GM12874 (cell line): Measurements from ENCODE around the gene MTCL3.

Source experiments
- CTCF ChIP-seq: IDR thresholded peaks from 2 replicates; pipeline ENCODE4 v1.5.1; 2011; ENCODE audit warnings: low read depth, mild to moderate bottlenecking, control low read depth, low read length, moderate library complexity; ENCODE audit not compliant: insufficient read depth

The MTCL3 gene

GRCh38 chr6:127518710-127519468 lies at the start of gene MTCL3:
Gene MTCL3 (minus strand): TSS chr6:127519335.
- TF ChIP-seq CTCF, result no peak

GRCh38 chr6:127567476-127567875 lies 48.3 kb upstream of the MTCL3 start:
- TF ChIP-seq CTCF, result no peak

- TF ChIP-seq CTCF, result no peak
These were observed 47.5 kb upstream of the MTCL3 start for GRCh38 chr6:127566651-127567050.

- TF ChIP-seq CTCF, result no peak
These were observed 47.0 kb upstream of the MTCL3 start for GRCh38 chr6:127566119-127566518.

- TF ChIP-seq CTCF, result no peak
These were observed 45.6 kb upstream of the MTCL3 start for GRCh38 chr6:127564761-127565160.

- TF ChIP-seq CTCF, result no peak
These were observed 42.5 kb upstream of the MTCL3 start for GRCh38 chr6:127561660-127562059.

- TF ChIP-seq CTCF, result 0 out of 2 replicates have a peak, but pooled peaks have one; percentile 25
These were observed 35.4 kb upstream of the MTCL3 start for GRCh38 chr6:127554435-127555006.
